ENCODE data around the gene KCNK1. TPM values are rescaled to one million over a fixed set of nuclear protein-coding genes. Genes with fewer than 3 reads are reported as not detected.

Gene KCNK1
- total RNA-seq, 1 donor from 2014 or later: 9.7 TPM

GRCh38 chr1:233719655-233720341 lies 105.9 kb downstream of the KCNK1 start:
- Histone ChIP-seq H3K4me3 (no peak overlapping the region), H3K4me1 (no peaks in the 10 kb centered on the region), H3K36me3 (no peaks in the 10 kb centered on the region), H3K9me3 (no peaks in the 10 kb centered on the region), H3K27me3 (ENCODE audit: low read depth) (no peaks in the 10 kb centered on the region), H3K27ac (no peak overlapping the region)
- ATAC-seq (no peak), DNase-seq (no peak)
- intact Hi-C loops (cut with DNase I): no loop called here
- TF ChIP-seq CTCF (IDR thresholded peaks at IDR 0.05): no peak

GRCh38 chr1:233721004-233721595 lies 107.2 kb downstream of the KCNK1 start:
- H3K27me3 ChIP-seq (ENCODE audit: low read depth): no peaks in the 10 kb centered on the region
- H3K4me3 ChIP-seq: no peak overlapping the region
- intact Hi-C loops (cut with DNase I): no loop called here
- no peaks in the 10 kb centered on the region for H3K9me3 ChIP-seq
- no peaks in the 10 kb centered on the region for H3K36me3 ChIP-seq
- DNase-seq: no peak
- no peak overlapping the region for H3K27ac ChIP-seq
- no peak for TF ChIP-seq CTCF (IDR thresholded peaks at IDR 0.05)
- ATAC-seq: no peak
- H3K4me1 ChIP-seq: no peaks in the 10 kb centered on the region

Small RNA genes lying within 50 kb of the gene (microRNA-seq; reads per million reads assigned to microRNA genes)
- not detected for gene MIR4427 (ENCODE audit: borderline number of aligned reads)

Measured in lower lobe of right lung (tissue), 2 donors.